ENCODE results near the gene TEX264.
A peak's percentile ranks its signal among the peaks of the same experiment; 100 is the strongest.
"Not testable (repeated sequence)": the region's sequence is repeated elsewhere in the genome, so short reads cannot be mapped to it uniquely, and the experiment has no call there.

Gene TEX264

DNA sequence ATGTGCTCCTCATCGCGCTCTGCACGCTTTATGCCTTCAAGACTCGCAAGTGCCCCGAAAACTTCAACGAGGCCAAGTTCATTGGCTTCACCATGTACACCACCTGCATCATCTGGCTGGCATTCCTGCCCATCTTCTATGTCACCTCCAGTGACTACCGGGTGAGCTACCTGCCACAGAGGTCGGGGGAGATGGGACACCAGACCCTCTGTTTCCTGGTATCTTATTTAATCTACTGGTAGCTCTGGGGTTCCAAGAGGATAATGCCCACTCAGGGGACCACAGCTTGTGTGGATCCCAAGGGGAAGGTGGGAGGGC lies 44.9 kb downstream of the TEX264 start:
- no peak for DNase-seq (ENCODE audit: low read depth)

DNA sequence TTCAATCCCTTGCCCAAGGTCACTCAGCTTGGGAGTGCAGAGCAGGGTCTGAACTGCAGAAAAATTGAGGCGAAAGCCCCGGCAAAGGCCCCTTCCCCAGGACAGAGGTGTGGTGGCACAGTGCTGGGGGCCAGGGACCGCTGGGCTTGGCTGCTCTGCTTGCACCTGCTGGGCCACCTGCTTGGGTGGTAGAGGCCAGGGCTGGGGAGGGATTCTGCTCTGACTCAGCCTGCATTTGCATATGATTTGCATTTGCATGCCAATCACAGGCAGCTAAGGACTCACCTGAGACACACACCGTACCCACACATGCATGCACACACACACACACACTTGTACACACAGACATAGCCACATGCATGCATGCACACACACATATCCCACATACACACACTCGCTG lies 45.8 kb downstream of the TEX264 start:
- DNase-seq (ENCODE audit: low read depth), result no peak

DNA sequence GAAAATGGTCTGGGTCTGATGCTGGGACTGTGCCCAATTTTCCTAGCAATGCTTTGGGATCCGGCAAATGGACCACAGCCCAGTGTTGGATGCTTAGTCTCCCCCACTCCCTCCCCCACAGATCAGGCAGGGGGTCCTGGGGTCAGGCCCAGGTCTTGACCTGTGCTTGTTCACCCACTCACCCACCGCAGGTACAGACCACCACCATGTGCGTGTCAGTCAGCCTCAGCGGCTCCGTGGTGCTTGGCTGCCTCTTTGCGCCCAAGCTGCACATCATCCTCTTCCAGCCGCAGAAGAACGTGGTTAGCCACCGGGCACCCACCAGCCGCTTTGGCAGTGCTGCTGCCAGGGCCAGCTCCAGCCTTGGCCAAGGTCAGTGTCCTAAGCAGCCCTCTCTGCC lies 46.4 kb downstream of the TEX264 start:
- no peak for DNase-seq (ENCODE audit: low read depth)

DNA sequence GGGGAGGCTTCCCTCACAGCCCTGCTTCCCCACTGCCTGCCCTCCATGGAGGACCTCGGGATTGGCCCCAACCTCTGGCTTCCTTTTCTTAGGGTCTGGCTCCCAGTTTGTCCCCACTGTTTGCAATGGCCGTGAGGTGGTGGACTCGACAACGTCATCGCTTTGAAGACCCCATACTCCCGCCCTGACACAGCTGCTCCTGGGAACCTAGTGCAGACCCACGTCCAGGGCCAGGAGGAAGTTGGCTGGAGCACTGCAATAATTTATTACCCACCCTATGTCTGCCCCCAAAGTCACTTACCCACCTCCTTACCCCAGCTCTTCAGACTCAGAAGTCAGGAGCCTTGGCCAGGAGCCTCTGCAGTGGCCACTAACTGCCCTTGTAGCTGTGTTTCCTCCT lies 46.9 kb downstream of the TEX264 start:
- no peak for DNase-seq (ENCODE audit: low read depth)

DNA sequence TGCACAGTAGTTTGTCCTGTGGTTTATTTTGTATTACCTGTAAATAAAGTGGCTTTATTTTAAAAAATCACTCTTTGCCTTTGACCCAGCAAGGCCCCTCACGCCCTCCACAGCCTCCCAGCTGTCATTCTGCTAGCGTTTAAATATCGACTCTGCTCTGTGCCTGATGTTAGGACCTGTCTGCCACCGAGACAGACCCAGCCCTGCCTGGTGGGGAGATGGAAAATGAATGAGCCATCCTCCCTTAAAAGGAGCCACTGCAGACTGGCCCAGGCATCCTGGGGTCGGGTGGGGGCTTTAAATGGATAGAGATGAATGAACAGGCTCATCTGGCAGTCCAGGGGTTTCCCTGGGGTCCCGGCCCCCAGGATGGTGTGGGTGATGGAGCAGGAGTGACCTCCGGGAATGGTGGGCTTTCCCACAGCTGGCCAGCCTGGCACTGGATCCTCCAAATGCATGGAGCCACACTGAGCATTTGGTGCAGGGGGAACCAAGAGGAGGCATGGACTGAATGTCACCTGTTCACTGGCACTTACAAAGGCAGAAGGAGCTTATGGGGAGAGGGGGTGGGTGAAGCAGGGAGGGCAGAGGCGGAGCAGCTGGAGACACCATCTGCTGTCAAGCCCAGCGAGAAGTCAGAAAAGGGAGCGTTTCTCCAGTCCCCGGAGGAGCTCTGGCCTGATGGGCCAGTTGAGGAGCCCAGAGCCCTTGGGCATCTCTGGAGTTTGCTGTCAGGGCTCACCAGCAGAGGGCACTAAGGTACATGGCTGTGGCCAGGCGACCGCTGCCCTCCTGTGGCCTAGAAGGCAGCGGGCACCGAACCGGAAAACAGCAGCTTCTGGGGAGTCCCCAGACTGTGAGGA lies 47.7 kb downstream of the TEX264 start:
- DNase-seq (ENCODE audit: low read depth), result peak; percentile 29

- DNase-seq (ENCODE audit: low read depth), result no peak
Measured at GRCh38 chr3:51719410-51720025, 48.5 kb downstream of the TEX264 start.

DNA sequence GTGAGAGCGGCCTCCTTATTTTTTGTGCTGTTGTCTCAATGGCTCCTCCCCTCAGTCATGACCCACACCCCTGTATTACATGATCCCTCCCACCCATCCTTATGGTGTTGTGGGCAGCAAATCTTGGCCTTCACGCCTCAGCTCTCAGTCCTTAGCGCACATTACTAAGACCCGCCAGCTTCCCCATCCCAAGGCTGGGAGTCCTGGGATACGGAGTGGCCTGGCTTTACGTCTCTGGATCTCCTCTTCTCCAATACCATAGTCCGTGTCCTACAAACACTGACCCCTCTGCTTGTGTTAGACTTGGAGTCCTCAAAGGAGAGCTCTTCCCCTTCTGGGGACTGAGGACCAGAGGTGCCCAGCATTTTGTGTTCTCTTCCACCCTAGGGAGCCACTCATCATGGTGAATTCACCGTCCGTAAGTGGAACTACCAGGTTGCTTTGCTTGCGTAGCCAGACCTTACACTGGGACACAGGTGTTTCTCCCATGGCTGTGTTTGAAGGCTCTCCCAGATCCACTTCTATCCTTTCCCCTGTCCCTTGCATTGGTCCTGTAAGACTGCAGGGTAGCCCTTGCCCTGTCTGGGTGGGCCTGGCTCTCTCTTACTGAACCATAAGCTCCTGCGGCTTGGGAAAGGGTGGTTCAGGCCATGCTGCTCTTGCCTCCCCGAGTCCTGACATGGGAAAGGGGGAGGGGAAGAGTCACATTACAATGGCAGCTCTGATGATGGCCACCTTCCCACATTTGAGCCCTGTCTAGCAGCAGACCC lies 49.4 kb downstream of the TEX264 start:
- DNase-seq (ENCODE audit: low read depth), result no peak

DNA sequence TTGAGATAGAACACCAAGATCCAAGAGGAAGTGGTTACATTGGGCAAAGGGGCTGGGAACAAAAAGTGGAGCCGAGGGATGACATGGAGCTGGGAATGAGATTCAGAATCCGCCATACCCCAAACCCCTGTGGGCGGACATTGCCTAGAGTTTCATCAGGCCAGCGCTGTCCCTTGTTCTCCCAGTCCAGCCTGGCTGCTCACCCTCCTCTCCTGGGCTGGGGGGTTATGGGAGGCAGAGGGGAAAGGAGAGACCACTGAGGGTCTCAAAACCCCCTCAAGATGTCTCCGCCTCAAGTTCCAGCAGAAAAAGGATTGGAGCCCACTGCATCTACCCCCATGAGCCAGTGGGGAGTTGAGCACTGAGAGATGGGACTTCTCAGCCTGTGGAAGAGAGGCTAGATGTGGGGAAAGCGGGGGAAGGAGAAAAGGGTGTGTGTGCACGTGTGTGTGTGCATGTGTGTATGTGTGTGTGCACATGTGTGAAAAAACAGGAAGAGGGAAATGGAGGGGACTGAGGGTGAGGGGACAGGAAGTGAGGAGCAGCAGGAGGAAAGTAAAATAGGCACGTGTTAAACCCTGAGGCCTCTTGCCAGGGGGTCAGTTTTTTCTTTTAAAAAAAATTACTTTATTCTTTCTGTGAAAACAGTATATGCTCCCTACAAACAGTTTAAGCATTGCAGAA lies 50.2 kb downstream of the TEX264 start:
- DNase-seq (ENCODE audit: low read depth), result no peak

- DNase-seq (ENCODE audit: low read depth), result no peak
Measured at GRCh38 chr3:51722362-51722761, 51.3 kb downstream of the TEX264 start.

DNA sequence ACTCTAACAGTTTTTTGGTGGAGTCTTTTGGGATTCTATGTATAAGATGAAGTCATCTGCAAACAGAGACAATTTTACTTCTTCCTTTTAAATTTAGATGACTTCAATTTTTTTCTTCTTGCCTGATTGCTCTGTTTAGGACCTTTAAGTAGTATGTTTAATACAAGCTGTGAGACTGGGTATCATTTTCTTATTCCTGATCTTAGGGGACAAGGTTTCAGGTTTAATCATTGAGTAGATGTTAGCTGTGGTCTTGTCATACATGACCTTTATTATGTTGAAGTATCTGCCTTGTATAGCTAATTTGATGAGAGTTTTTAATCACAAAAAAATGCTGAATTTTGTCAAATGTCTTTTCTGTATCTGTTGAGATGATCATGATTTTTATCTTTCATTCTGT lies 56.4 kb downstream of the TEX264 start:
- no peak for DNase-seq (ENCODE audit: low read depth)

DNA sequence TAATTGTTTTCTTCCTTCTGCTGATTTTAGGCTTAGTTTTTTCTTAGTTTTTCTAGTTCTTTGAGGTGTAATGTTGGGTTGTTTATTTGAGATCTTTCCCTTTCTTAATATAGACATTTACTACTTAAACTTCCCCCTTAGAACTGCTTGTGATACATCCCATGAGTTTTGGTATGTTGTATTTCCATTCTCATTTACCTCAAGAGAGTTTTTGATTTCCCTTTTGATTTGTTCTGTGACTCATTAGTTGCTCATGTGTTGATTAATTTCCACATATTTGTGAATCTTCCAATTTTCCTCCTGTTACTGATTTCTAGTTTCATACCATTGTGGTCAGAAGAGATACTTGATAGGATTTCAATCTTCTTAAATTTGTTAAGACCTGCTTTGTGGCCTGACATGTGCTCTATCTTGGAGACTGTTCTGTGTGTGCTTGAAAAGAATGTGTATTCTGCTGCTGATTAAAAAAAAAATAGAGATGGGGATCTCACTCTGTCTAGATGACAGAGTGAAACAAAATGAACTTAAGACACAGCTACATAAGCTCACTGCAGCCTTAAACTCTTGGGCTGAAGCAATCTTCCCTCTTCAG lies 58.1 kb downstream of the TEX264 start:
- DNase-seq (ENCODE audit: low read depth), result no peak

- no peak for DNase-seq (ENCODE audit: low read depth)
Measured at GRCh38 chr3:51733859-51734571, 63.0 kb downstream of the TEX264 start.

DNA sequence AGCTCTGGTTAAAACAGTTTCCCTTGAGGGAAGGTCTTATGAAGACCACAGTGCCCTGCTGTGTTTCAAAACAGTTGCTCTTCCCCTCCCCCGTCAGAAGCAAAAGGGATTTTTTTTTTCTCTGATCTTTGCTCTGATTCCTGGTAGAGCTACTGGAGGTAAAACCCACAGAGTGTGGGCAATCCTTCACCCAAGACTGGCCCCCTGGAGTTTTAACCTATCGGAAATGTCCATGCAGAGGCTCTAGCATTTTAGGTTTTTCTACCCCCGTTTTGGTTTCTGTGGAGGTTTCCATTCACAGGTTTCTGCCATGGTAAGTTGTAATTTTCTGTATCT lies 63.5 kb downstream of the TEX264 start:
- DNase-seq (ENCODE audit: low read depth), result no peak

- DNase-seq (ENCODE audit: low read depth), result no peak
Measured at GRCh38 chr3:51735039-51735438, 64.0 kb downstream of the TEX264 start.

DNA sequence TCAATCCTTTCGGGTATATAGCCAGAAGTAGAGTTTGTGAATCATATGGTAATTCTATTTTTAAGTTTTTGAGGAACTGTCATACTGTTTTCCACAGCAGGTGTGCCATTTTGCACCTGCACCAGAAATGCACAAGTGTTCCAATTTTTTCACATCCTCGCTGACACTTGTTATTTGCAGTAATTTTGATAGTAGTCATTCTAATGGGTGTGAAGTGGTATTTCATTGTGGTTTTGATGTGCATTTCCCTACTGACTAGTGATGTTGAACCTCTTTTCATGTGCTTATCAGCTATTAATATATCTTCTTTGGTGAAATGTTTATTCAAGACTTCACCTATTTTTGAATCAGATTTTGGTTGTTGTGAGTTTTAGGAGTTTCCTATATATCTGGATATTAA lies 64.9 kb downstream of the TEX264 start:
- DNase-seq (ENCODE audit: low read depth), result no peak

DNA sequence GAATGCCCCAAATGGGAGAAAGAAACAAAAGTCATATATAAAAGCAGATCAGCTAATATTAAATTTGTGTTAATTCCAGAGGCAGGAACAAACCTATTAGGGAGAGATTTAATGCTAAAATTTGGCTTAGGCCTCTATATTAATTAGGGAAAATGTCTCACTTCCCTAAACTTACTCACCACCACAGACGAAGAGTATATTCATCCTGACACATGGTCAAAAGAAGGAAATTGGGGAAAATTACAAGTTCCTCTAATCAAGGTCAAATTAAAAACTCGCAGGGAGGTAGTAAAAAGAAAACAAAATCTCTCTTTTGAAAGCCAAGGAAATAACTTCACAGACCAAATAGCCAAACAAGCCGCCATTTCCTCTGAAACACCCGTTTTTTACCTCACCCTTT lies 68.1 kb downstream of the TEX264 start:
- no peak for DNase-seq (ENCODE audit: low read depth)

- DNase-seq (ENCODE audit: low read depth), result not testable (repeated sequence)
Measured at GRCh38 chr3:51742320-51742719, 71.3 kb downstream of the TEX264 start.

- DNase-seq (ENCODE audit: low read depth), result not testable (repeated sequence)
Measured at GRCh38 chr3:51742978-51743377, 71.9 kb downstream of the TEX264 start.

DNA sequence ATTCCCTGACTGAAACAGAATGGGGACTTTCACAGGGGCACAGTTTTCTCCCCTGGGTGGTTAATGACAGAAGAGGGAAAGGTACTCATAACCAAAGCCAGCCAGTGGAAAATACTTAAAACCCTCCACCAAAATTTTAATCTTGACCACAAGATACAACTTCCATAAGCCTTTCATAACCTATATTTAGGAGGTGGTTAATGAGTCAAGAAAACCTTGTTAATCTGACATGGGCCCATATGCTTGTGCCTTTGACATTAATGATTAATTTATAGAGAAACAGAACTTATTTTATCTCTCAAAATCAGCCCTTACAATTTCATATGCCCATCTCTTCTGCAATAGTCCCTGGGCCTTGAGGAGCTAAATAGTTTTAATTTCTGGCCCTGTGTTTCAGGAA lies 76.8 kb downstream of the TEX264 start:
- no peak for DNase-seq (ENCODE audit: low read depth)

DNA sequence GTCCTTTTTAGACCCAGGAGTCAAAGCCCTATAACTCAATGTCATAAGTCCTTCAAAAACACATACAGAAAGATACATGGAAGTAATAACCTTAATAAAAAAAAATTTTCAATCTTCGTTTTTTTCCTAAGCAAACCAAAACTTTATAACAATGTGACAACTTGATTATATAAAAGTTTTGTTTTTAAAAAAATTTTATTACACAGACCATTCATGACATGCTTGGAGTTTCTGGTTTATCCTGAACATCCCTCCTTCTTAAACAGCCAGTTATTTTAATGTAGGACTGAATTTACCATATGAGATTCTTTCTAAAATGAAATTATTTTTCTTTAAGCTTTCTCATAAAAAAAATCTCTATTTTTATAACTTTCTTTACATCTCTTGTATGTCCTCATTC lies 77.3 kb downstream of the TEX264 start:
- no peak for DNase-seq (ENCODE audit: low read depth)

DNA sequence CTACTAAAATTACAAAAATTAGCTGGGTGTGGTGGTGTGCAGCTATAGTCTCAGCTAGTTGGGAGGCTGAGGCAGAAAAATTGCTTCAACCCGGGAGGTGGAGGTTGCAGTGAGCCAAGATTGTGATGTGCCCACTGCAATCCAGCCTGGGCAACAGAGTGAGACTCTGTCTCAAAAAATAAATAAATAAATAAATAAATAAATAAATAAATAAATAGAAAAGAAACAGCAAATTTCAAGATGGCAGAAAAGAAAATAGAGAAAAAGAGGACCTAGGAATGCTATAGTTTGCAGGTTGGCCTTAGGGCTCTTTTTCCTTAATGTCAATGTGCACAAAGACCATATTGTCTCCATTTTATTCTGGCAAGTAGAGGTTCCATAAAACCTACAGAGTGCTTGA lies 79.8 kb downstream of the TEX264 start:
- DNase-seq (ENCODE audit: low read depth), result no peak

- no peak for DNase-seq (ENCODE audit: low read depth)
Measured at GRCh38 chr3:51751287-51751686, 80.2 kb downstream of the TEX264 start.

All from amniotic epithelial cell (primary cell).